Measurements from ENCODE around the gene NPPB.

DNA sequence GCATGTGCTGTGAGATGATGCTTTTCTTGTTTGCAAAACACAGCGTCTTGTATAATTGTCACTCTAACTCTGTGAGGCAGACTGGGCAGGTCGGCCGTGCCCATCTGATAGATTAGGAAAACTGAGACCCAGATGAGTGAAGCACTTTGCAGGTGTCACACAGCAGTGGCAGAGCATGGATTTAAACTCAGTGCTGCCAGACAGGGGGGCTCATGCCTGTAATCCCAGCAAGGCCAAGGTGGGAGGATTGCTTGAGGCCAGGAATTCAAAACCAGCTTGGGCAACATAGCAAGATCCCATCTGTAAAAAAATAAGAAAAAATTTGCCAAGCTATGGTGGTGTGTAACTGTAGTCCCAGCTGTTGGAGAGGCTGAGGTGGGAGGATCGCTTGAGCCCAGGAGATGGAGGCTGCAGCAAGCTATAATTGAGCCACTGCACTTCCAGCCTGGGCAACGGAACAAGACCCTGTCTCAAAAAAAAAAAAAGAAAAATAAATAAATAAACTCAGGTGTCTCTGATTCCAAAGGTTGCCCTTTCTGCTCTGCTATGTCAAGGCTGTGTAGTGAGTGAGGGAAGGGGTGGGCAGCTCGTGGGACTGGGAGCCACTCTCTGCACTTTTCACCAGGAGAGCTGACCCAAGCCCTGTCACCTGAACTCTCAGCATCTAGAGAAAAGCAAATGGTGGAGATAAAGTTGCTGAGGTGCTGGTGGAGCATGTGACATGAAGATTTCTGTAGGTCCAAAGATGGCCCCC, 32.9 kb upstream of the NPPB start:
- TF ChIP-seq, protein P1, sequence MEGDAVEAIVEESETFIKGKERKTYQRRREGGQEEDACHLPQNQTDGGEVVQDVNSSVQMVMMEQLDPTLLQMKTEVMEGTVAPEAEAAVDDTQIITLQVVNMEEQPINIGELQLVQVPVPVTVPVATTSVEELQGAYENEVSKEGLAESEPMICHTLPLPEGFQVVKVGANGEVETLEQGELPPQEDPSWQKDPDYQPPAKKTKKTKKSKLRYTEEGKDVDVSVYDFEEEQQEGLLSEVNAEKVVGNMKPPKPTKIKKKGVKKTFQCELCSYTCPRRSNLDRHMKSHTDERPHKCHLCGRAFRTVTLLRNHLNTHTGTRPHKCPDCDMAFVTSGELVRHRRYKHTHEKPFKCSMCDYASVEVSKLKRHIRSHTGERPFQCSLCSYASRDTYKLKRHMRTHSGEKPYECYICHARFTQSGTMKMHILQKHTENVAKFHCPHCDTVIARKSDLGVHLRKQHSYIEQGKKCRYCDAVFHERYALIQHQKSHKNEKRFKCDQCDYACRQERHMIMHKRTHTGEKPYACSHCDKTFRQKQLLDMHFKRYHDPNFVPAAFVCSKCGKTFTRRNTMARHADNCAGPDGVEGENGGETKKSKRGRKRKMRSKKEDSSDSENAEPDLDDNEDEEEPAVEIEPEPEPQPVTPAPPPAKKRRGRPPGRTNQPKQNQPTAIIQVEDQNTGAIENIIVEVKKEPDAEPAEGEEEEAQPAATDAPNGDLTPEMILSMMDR (IDR thresholded peaks at IDR 0.05), result no peak
- no peak for TF ChIP-seq EP300 (IDR thresholded peaks at IDR 0.05)

Data from stomach (tissue), 4 donors.